Measurements from ENCODE around the gene CPNE4.

CPNE4 gene

GRCh38 chr3:131612745-131613144 is 422.1 kb downstream of the CPNE4 start:
- DNase-seq (ENCODE audit: insufficient read length, low spot score): no peak
- TF ChIP-seq, protein P1, sequence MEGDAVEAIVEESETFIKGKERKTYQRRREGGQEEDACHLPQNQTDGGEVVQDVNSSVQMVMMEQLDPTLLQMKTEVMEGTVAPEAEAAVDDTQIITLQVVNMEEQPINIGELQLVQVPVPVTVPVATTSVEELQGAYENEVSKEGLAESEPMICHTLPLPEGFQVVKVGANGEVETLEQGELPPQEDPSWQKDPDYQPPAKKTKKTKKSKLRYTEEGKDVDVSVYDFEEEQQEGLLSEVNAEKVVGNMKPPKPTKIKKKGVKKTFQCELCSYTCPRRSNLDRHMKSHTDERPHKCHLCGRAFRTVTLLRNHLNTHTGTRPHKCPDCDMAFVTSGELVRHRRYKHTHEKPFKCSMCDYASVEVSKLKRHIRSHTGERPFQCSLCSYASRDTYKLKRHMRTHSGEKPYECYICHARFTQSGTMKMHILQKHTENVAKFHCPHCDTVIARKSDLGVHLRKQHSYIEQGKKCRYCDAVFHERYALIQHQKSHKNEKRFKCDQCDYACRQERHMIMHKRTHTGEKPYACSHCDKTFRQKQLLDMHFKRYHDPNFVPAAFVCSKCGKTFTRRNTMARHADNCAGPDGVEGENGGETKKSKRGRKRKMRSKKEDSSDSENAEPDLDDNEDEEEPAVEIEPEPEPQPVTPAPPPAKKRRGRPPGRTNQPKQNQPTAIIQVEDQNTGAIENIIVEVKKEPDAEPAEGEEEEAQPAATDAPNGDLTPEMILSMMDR (IDR thresholded peaks at IDR 0.05; ENCODE audit: insufficient read depth, missing control alignments): no peak
- no peak for FAIRE-seq

DNA sequence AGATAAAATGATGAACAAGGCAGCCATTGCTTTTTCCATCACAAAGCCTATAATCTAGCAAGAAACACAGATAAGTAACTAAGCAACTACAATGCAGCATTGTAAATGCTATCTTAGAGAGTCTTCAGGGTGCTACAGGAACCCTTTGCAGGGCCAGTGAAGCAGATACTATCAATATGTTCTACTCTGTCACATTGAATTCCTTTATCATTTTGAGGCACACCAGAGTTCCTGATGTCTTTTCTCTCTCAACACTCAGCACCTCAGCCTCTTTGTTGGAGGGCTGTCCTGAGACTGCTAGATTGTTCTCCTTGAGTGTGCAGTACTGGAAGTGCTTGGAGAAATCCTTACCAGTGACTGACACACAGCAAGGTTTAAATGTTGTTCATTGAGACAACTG is 424.6 kb downstream of the CPNE4 start:
- DNase-seq (ENCODE audit: insufficient read length, low spot score): no peak
- TF ChIP-seq, protein P1 (IDR thresholded peaks at IDR 0.05; ENCODE audit: insufficient read depth, missing control alignments): no peak
- FAIRE-seq: no peak

GRCh38 chr3:131608741-131609140 is 426.1 kb downstream of the CPNE4 start:
- DNase-seq (ENCODE audit: insufficient read length, low spot score): no peak
- no peak for FAIRE-seq
- TF ChIP-seq, protein P1 (IDR thresholded peaks at IDR 0.05; ENCODE audit: insufficient read depth, missing control alignments): no peak

DNA sequence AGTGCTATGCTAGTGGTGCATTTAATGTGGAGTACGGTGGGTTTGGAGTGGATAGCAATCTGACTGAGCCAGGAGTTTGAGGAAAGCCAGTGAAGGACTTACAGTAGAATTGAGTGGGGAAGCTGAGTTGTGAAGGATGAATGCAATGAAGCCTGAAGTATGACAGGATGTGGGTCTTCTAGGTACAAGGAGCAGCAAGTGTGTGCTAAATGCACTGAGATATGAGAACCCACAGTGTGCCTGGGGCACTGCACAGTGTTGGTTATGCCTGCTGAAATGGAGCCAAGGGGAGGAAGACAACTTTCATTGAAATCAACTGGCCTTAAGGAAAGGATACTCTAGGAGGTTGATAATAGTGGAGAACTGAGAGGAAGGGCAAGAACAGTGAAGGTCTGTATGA is 426.5 kb downstream of the CPNE4 start:
- DNase-seq (ENCODE audit: insufficient read length, low spot score) (no peak), FAIRE-seq (no peak)
- TF ChIP-seq, protein P1 (IDR thresholded peaks at IDR 0.05; ENCODE audit: insufficient read depth, missing control alignments): no peak

GRCh38 chr3:131605916-131606315 is 428.9 kb downstream of the CPNE4 start:
- DNase-seq (ENCODE audit: insufficient read length, low spot score): no peak
- no peak for FAIRE-seq
- TF ChIP-seq, protein P1 (IDR thresholded peaks at IDR 0.05; ENCODE audit: insufficient read depth, missing control alignments): no peak

DNA sequence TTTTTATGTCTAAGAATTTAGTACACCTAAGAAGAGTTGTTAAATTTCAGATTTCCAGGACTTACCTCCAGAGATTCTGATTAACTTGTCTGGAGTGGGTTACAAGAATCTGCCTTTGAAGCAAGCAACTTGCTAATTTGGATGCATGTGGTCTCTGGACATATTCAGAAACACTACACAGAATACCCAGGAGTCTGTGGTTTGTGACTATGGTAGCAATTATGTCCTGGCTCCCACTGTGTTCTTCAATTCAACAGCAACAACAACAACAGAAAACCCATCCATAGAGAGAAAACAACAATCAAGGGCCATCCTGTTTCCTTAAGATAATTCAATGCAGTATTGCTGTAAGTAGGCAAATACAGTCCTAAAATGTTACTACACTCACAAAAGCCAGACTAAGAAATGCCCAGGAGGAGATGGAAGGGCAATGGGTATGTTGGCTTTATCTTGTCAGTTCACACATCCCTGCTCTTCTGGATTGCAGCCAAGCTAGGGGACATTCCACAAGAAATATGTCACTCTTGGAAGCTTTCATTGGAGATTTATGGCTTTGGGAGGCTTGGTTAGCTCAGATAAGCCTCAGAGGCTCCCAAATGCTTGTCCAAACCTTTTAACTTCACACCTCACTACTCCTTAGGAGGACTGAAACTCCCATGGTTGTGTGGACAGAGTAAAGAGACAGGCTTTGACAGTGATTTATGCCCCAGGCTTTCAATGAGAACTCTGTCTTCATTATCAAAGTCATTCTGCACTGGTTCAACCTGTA is 432.6 kb downstream of the CPNE4 start:
- TF ChIP-seq, protein P1 (IDR thresholded peaks at IDR 0.05; ENCODE audit: insufficient read depth, missing control alignments): no peak
- DNase-seq (ENCODE audit: insufficient read length, low spot score): no peak
- FAIRE-seq: no peak

DNA sequence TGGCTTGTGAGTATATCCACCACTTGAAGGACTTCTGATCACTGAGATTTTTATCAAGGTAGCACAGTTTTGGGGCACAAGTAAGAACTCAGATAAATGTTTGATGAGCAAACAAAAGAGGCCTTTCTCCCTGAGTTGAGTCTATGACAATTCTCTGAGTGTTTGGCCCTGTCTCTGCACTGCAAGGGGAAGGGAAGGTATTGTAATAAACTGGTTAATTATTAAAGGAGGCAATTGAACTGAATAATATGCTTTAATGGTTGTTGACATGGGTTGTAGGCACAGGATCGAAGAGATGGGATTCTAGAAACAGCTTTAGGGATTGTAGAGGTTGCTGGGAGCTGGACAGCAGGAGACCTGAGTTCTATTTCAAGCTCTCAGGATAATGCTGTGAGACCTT is 437.0 kb downstream of the CPNE4 start:
- FAIRE-seq (no peak), DNase-seq (ENCODE audit: insufficient read length, low spot score) (no peak)
- TF ChIP-seq, protein P1 (IDR thresholded peaks at IDR 0.05; ENCODE audit: insufficient read depth, missing control alignments): no peak

All from D721Med (cell line).